Glutamatergic neuron (in vitro differentiated cells): ENCODE data around the gene ANXA4. TPM values are rescaled to one million over a fixed set of nuclear protein-coding genes. Genes with fewer than 3 reads are reported as not detected.

ENCODE experiments used
- DNase-seq: peaks from one replicate; pipeline ENCODE4 v3.0.0; 2022
- H3K27ac Mint-ChIP-seq: one replicate; pipeline ENCODE4 v1.8.0; 2020; ENCODE audit warnings: mild to moderate bottlenecking, mixed read lengths, inconsistent platforms; ENCODE audit not compliant: unreplicated experiment
- H3K27me3 Mint-ChIP-seq: one replicate; pipeline ENCODE4 v1.8.0; 2020; ENCODE audit warnings: mild to moderate bottlenecking, moderate library complexity, mixed read lengths, inconsistent platforms; ENCODE audit not compliant: unreplicated experiment
- H3K36me3 Mint-ChIP-seq: one replicate; pipeline ENCODE4 v1.8.0; 2020; ENCODE audit warnings: mild to moderate bottlenecking, mixed read lengths, inconsistent platforms; ENCODE audit not compliant: unreplicated experiment
- H3K4me1 Mint-ChIP-seq: one replicate; pipeline ENCODE4 v1.8.0; 2020; ENCODE audit warnings: mild to moderate bottlenecking, low read depth, mixed read lengths, inconsistent platforms; ENCODE audit not compliant: unreplicated experiment
- H3K4me3 Mint-ChIP-seq: one replicate; pipeline ENCODE4 v1.8.0; 2020; ENCODE audit warnings: mild to moderate bottlenecking, mixed read lengths, inconsistent platforms; ENCODE audit not compliant: unreplicated experiment
- H3K9me3 Mint-ChIP-seq: one replicate; pipeline ENCODE4 v1.8.0; 2020; ENCODE audit warnings: mild to moderate bottlenecking, moderate library complexity, mixed read lengths, inconsistent platforms; ENCODE audit not compliant: unreplicated experiment
- CTCF ChIP-seq: fragments of 200-600 bp; sonication (generic); IDR thresholded peaks from one replicate; pipeline ENCODE4 v1.5.0; 2021; ENCODE audit not compliant: partially characterized antibody, unreplicated experiment
- total RNA-seq: library from RNA; stranded (reverse); fragmentation: NEBNext Ultra II Directional; extraction: Animal tissue kit (Norgen Biotek cat#: 25700); gene quantifications from one replicate; pipeline ENCODE4 v1.2.1, GENCODE V29; 2021; ENCODE audit not compliant: unreplicated experiment

Gene ANXA4
- total RNA-seq, 1 donor from 2014 or later: 3.1 TPM

GRCh38 chr2:69750246-69750645 is 8.3 kb downstream of the ANXA4 start:
- H3K4me1 Mint-ChIP-seq: no peaks in the 10 kb centered on the region
- H3K27ac Mint-ChIP-seq: no peak overlapping the region
- no peaks in the 10 kb centered on the region for H3K27me3 Mint-ChIP-seq
- no peak for DNase-seq
- no peaks in the 10 kb centered on the region for H3K36me3 Mint-ChIP-seq
- TF ChIP-seq CTCF: no peak
- H3K4me3 Mint-ChIP-seq: no peak overlapping the region
- H3K9me3 Mint-ChIP-seq: no peaks in the 10 kb centered on the region

GRCh38 chr2:69753659-69754363 is 11.9 kb downstream of the ANXA4 start:
- Mint-ChIP-seq H3K9me3 (no peaks in the 10 kb centered on the region), H3K27ac (no peak overlapping the region), H3K4me1 (no peaks in the 10 kb centered on the region), H3K4me3 (no peak overlapping the region), H3K27me3 (no peaks in the 10 kb centered on the region), H3K36me3 (no peaks in the 10 kb centered on the region)
- no peak for TF ChIP-seq CTCF
- DNase-seq: no peak

- H3K9me3 Mint-ChIP-seq: no peaks in the 10 kb centered on the region
- H3K36me3 Mint-ChIP-seq: no peaks in the 10 kb centered on the region
- TF ChIP-seq CTCF: no peak
- no peaks in the 10 kb centered on the region for H3K27me3 Mint-ChIP-seq
- no peak overlapping the region for H3K4me3 Mint-ChIP-seq
- no peaks in the 10 kb centered on the region for H3K4me1 Mint-ChIP-seq
- no peak overlapping the region for H3K27ac Mint-ChIP-seq
- no peak for DNase-seq
These were observed 12.7 kb downstream of the ANXA4 start for GRCh38 chr2:69754633-69755032.

GRCh38 chr2:69755862-69756467 is 14.0 kb downstream of the ANXA4 start:
- H3K9me3 Mint-ChIP-seq: no peaks in the 10 kb centered on the region
- H3K27ac Mint-ChIP-seq: no peak overlapping the region
- H3K36me3 Mint-ChIP-seq: no peaks in the 10 kb centered on the region
- no peak for DNase-seq
- no peak overlapping the region for H3K4me3 Mint-ChIP-seq
- TF ChIP-seq CTCF: no peak
- no peaks in the 10 kb centered on the region for H3K4me1 Mint-ChIP-seq
- H3K27me3 Mint-ChIP-seq: no peaks in the 10 kb centered on the region

- no peak for TF ChIP-seq CTCF
These were observed 20.1 kb downstream of the ANXA4 start for GRCh38 chr2:69762025-69762424.

More at GRCh38 chr2:69762025-69762424, 20.1 kb downstream of the ANXA4 start:
- Mint-ChIP-seq H3K27me3 (no peaks in the 10 kb centered on the region), H3K36me3 (no peaks in the 10 kb centered on the region), H3K4me1 (no peaks in the 10 kb centered on the region), H3K4me3 (no peak overlapping the region), H3K27ac (no peak overlapping the region), H3K9me3 (no peaks in the 10 kb centered on the region)
- DNase-seq: no peak
